Mononuclear cell (primary cell): ENCODE data around the gene ERC2. TPM values are rescaled to one million over a fixed set of nuclear protein-coding genes. Genes with fewer than 3 reads are reported as not detected.

Experiments
- H3K27me3 ChIP-seq: 2 replicates; pipeline ENCODE4 v1.6.0; 2011; ENCODE audit warnings: low read length, control low read depth; ENCODE audit not compliant: insufficient read depth
- H3K4me1 ChIP-seq: 2 replicates; pipeline ENCODE4 v1.5.1; 2011; ENCODE audit warnings: mild to moderate bottlenecking, low read length, control low read depth; ENCODE audit not compliant: insufficient read depth
- H3K4me3 ChIP-seq: 2 replicates; pipeline ENCODE4 v1.5.1; 2011; ENCODE audit warnings: mild to moderate bottlenecking, low read length, moderate library complexity
- H3K9me3 ChIP-seq: 2 replicates; pipeline ENCODE4 v1.5.1; 2011; ENCODE audit warnings: low read depth, mild to moderate bottlenecking, control low read depth, low read length
- total RNA-seq: library from RNA; depleted of rRNA; stranded (reverse); fragments of >200 nt; gene quantifications from one replicate; pipeline ENCODE4 v1.2.3, GENCODE V29; 2012

ERC2 gene
- total RNA-seq, 1 donor = 0.10 TPM

- no peaks in the 10 kb centered on the region for H3K27me3 ChIP-seq
- no peaks in the 10 kb centered on the region for H3K4me1 ChIP-seq
- H3K4me3 ChIP-seq = no peak overlapping the region
- no peaks in the 10 kb centered on the region for H3K9me3 ChIP-seq
Observed at GRCh38 chr3:55937301-55937700, 531.0 kb downstream of the ERC2 start.

- Histone ChIP-seq H3K27me3 (no peaks in the 10 kb centered on the region), H3K9me3 (no peaks in the 10 kb centered on the region), H3K4me3 (no peak overlapping the region), H3K4me1 (no peaks in the 10 kb centered on the region)
Observed at GRCh38 chr3:55936549-55937052, 531.7 kb downstream of the ERC2 start.

GRCh38 chr3:55935241-55935640, 533.0 kb downstream of the ERC2 start:
- no peak overlapping the region for H3K4me3 ChIP-seq
- H3K27me3 ChIP-seq = no peaks in the 10 kb centered on the region
- H3K4me1 ChIP-seq = no peaks in the 10 kb centered on the region
- no peaks in the 10 kb centered on the region for H3K9me3 ChIP-seq

GRCh38 chr3:55934771-55935170, 533.5 kb downstream of the ERC2 start:
- no peaks in the 10 kb centered on the region for H3K4me1 ChIP-seq

DNA sequence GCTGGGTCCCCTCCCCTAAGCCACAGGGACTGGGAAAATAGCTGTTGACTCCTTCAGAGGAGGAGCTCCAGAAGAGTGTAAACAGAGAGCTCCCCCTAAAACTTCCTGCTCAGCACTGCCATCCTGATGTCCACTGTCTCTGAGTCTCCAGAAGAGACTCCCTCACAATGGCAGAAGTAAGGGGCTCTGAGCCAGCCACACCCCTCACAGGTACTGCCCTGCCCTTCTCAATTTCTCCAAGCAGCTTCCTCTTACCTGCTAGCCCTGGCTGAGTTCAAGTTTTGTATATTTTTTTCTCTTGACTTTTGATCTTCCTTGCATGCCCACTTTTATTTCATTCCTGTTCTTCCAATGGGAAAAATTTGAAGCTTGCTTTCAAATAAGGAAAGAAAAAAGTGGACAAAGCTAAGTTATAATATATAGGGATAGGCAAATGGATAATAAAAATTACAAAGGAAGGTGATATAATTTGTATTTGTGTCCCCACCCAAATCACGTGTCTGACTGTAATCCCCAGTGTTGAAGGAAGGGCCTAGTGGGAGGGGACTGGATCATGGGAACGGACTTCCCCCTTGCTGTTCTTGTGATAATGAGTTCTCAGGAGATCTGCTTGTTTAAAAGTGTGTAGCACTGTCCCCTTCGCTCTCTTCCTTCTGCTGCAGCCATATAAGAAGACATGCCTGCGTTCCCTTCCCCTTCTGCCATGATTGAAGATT, 539.0 kb downstream of the ERC2 start:
- no peaks in the 10 kb centered on the region for H3K27me3 ChIP-seq
- H3K4me3 ChIP-seq = no peak overlapping the region
- no peaks in the 10 kb centered on the region for H3K4me1 ChIP-seq
- H3K9me3 ChIP-seq = no peaks in the 10 kb centered on the region

More at GRCh38 chr3:55934771-55935170, 533.5 kb downstream of the ERC2 start:
- Histone ChIP-seq H3K9me3 (no peaks in the 10 kb centered on the region), H3K27me3 (no peaks in the 10 kb centered on the region), H3K4me3 (no peak overlapping the region)

DNA sequence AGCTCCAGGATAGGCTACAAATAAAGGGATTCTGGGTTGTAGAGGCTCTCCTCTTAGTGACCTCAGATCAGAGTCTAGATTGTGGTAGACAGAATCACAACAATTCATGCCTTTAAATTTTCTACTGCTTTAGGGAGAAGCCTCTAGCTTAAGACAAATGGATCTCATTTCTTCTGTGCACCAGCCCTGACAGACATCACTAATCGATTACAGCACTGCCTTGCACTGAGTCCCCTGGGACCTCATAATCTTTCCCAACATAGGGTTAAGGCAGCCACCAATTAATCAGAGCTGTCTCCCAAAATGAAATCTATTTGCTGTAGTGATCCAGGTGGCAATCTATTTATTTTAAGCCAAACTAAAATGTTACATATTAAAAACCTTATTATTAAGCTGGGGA, 544.6 kb downstream of the ERC2 start:
- Histone ChIP-seq H3K27me3 (no peaks in the 10 kb centered on the region), H3K9me3 (no peaks in the 10 kb centered on the region), H3K4me1 (no peaks in the 10 kb centered on the region), H3K4me3 (no peak overlapping the region)

- H3K4me3 ChIP-seq = no peak overlapping the region
- H3K4me1 ChIP-seq = no peaks in the 10 kb centered on the region
- no peaks in the 10 kb centered on the region for H3K27me3 ChIP-seq
- no peaks in the 10 kb centered on the region for H3K9me3 ChIP-seq
Observed at GRCh38 chr3:55923207-55923606, 545.1 kb downstream of the ERC2 start.

- no peaks in the 10 kb centered on the region for H3K9me3 ChIP-seq
- H3K4me3 ChIP-seq = no peak overlapping the region
- H3K27me3 ChIP-seq = no peaks in the 10 kb centered on the region
- H3K4me1 ChIP-seq = no peaks in the 10 kb centered on the region
Observed at GRCh38 chr3:55912880-55913279, 555.4 kb downstream of the ERC2 start.

- H3K4me3 ChIP-seq = no peak overlapping the region
- no peaks in the 10 kb centered on the region for H3K27me3 ChIP-seq
- H3K4me1 ChIP-seq = no peaks in the 10 kb centered on the region
- no peaks in the 10 kb centered on the region for H3K9me3 ChIP-seq
Observed at GRCh38 chr3:55911266-55911665, 557.0 kb downstream of the ERC2 start.

DNA sequence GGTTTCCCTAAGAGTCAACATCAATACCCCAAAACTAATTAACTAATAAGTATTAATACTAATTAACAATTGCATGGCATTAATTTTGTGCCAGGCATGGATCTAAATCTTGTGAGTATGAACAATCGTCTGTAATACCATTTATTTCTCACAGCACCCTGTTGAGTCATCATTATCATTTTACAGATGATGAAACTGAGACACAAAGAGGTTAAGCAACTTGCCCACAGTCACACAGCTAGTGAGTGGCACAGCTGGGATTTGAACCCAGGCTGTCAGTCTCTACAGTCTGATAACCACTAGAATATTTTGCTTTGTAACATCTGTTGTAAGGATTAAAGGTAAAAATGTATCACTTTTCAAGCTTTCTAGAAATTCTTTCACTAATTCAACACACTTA, 557.7 kb downstream of the ERC2 start:
- Histone ChIP-seq H3K9me3 (no peaks in the 10 kb centered on the region), H3K4me3 (no peak overlapping the region), H3K4me1 (no peaks in the 10 kb centered on the region), H3K27me3 (no peaks in the 10 kb centered on the region)

GRCh38 chr3:55909373-55909772, 558.9 kb downstream of the ERC2 start:
- no peak overlapping the region for H3K4me3 ChIP-seq
- no peaks in the 10 kb centered on the region for H3K27me3 ChIP-seq
- H3K4me1 ChIP-seq = no peaks in the 10 kb centered on the region
- H3K9me3 ChIP-seq = no peaks in the 10 kb centered on the region

DNA sequence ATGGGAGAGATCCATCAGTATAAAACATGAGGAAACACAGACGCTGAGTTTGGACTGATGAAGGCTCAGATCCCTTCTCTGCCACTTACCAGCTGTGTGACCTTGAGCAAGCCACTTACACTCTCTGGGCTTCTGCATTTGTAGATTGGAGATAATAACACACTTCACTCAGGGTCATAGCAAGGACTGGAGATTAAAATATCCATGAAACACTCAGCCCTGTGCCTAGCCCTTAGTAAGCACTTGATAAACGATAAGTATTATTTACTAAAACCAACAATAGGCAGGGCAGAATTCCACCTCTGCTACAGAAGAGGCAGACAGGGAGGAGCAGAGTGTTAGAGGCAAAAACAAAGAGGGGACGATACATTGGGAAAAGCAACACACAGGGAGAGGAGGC, 560.7 kb downstream of the ERC2 start:
- H3K27me3 ChIP-seq = no peaks in the 10 kb centered on the region

GRCh38 chr3:55906896-55907295, 561.4 kb downstream of the ERC2 start:
- Histone ChIP-seq H3K4me1 (no peaks in the 10 kb centered on the region), H3K27me3 (no peaks in the 10 kb centered on the region), H3K4me3 (no peak overlapping the region), H3K9me3 (no peaks in the 10 kb centered on the region)

More for the DNA sequence above, 560.7 kb downstream of the ERC2 start:
- Histone ChIP-seq H3K4me3 (no peak overlapping the region), H3K9me3 (no peaks in the 10 kb centered on the region), H3K4me1 (no peaks in the 10 kb centered on the region)

DNA sequence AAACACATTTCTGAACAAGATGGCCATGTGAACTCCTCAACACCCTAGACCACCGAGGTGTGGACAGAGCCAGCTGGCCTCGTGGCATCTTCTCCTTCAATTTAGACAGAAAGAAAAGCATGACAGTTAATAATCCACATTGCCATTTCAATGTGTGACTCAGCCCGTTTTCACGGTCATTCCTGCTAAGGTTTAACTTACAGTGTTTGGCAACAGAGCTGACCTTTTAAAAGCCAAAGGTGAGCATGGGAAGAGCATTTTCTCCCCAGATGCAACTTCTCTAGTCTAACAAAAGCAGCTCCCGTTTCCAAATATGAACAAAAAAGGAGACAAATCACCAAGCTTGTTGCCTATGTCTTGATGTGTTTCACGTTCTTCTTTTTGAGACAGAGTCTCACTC, 563.6 kb downstream of the ERC2 start:
- no peaks in the 10 kb centered on the region for H3K4me1 ChIP-seq
- H3K27me3 ChIP-seq = no peaks in the 10 kb centered on the region
- H3K4me3 ChIP-seq = no peak overlapping the region
- no peaks in the 10 kb centered on the region for H3K9me3 ChIP-seq

- Histone ChIP-seq H3K27me3 (no peaks in the 10 kb centered on the region), H3K4me1 (no peaks in the 10 kb centered on the region), H3K9me3 (no peaks in the 10 kb centered on the region), H3K4me3 (no peak overlapping the region)
Observed at GRCh38 chr3:55903680-55904079, 564.6 kb downstream of the ERC2 start.

- no peaks in the 10 kb centered on the region for H3K9me3 ChIP-seq
- H3K4me1 ChIP-seq = no peaks in the 10 kb centered on the region
Observed at GRCh38 chr3:55902221-55902900, 565.9 kb downstream of the ERC2 start.

More at GRCh38 chr3:55902221-55902900, 565.9 kb downstream of the ERC2 start:
- Histone ChIP-seq H3K4me3 (no peak overlapping the region), H3K27me3 (no peaks in the 10 kb centered on the region)
